ENCODE data around the gene PTPRN2. TPM values are rescaled to one million over a fixed set of nuclear protein-coding genes. Genes with fewer than 3 reads are reported as not detected.

The PTPRN2 gene
- total RNA-seq, 1 donor from 2014 or later: 1.8 TPM

DNA sequence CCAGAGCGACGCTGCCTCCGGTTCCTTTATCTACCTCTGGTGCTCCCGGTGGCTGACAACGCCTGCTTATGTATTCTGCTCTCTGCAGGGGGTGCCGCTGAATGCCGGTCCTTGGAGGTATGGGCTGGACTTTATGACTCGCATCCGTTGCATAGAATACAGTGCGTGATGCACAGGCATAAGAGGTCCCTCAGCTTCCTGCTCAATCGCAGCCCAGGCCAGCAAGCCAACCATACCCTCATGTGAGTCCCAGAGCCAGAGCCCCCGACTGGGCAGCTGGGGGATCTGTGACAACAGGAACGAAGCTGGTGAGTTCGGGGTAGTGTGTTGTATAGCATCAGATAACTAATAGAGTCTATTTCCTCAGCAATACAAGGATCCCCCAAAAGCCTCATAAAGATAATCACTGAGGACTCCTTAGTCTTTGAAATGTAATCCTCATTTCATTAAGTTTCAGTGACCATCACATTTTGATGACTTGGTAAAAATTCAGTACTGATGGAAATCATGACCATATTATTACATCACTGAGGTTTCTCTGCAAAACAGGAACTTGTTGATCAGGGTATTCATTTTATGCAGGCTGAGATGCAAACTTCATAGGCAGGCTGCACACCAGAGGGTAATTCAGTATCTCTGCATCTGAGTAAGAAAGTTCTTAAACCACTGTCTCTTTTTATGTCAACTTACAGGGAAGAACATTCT, 607.8 kb downstream of the PTPRN2 start:
- ChIA-PET POLR2A (no interaction called here), CTCF (no interaction called here)
- intact Hi-C loops (cut with micrococcal nuclease): no loop called here
- Mint-ChIP-seq H3K9me3 (peaks cover 3% of the 10 kb centered on the region), H3K27me3 (no peaks in the 10 kb centered on the region), H3K36me3 (ENCODE audit: low read depth) (peaks cover 2% of the 10 kb centered on the region), H3K4me1 (no peaks in the 10 kb centered on the region), H3K27ac (no peak overlapping the region), H3K4me3 (no peak overlapping the region)
- no peak for DNase-seq
- TF ChIP-seq, protein P1, sequence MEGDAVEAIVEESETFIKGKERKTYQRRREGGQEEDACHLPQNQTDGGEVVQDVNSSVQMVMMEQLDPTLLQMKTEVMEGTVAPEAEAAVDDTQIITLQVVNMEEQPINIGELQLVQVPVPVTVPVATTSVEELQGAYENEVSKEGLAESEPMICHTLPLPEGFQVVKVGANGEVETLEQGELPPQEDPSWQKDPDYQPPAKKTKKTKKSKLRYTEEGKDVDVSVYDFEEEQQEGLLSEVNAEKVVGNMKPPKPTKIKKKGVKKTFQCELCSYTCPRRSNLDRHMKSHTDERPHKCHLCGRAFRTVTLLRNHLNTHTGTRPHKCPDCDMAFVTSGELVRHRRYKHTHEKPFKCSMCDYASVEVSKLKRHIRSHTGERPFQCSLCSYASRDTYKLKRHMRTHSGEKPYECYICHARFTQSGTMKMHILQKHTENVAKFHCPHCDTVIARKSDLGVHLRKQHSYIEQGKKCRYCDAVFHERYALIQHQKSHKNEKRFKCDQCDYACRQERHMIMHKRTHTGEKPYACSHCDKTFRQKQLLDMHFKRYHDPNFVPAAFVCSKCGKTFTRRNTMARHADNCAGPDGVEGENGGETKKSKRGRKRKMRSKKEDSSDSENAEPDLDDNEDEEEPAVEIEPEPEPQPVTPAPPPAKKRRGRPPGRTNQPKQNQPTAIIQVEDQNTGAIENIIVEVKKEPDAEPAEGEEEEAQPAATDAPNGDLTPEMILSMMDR (IDR thresholded peaks at IDR 0.05): no peak
- no peak for ATAC-seq (ENCODE audit: low read depth)

DNA sequence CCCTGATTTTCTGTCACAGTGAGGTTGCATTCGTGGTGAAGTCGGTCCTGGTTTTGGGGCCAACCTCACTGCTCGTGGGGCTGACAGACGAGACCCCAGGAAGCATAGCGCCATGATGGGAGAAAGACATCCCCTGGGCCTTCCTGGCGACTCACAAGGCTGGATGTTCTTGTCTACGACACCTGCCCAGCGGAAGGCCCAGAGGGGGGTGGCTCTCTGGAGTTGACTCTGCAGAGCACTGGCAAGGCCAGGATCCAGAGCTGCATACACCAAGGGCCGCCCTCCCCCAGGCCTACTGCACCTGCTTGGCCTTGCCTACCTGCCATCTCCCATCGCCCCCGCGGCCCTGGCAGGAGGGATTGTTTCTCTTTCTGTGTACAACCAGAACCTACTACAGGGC, 608.9 kb downstream of the PTPRN2 start:
- CTCF ChIA-PET: no interaction called here

DNA sequence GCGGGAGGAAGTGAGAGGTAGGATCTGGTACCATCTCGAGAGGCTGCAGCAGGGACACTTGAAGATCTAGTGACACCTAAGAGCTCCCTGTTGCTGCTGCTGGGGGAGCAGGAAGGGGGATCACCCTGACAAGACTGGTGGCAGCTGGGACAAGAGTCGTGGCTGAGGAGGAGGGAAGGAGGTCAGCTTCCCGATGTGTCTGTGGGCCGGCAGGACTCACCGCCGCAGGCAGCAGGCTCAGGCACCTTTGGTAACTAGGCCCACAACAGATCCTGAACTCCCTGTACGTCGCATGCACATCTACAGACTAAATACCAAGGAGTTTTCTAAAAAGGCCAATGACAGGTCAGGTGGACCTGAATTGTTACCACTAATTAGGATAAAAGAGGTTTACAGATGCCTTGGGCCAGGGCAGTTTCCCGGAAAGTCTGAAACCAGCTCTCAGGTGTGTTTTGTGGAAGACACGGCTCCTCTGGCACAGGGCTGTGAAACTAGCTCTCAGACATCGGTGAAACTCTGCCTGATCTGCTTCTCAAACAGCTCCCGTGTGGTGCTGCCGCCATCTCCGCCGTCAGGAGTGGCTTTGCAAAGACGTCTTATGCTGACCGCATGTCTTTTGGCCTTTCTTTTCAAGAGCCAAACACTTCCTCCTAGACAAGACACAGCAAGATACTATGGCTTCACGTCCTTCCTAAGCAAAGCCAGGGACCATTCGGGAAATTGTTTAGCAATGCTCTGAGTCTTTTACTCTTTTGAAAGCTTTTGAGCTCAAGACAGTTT, 609.7 kb downstream of the PTPRN2 start:
- ChIA-PET POLR2A (no interaction called here), CTCF (no interaction called here)
- intact Hi-C loops (cut with micrococcal nuclease): no loop called here
- H3K4me1 Mint-ChIP-seq: no peaks in the 10 kb centered on the region
- H3K36me3 Mint-ChIP-seq (ENCODE audit: low read depth): peaks cover 2% of the 10 kb centered on the region
- H3K27me3 Mint-ChIP-seq: no peaks in the 10 kb centered on the region
- H3K27ac Mint-ChIP-seq: no peak overlapping the region
- DNase-seq: no peak
- no peak overlapping the region for H3K4me3 Mint-ChIP-seq
- TF ChIP-seq, protein P1 (IDR thresholded peaks at IDR 0.05): no peak
- peaks cover 9% of the 10 kb centered on the region for H3K9me3 Mint-ChIP-seq
- ATAC-seq (ENCODE audit: low read depth): no peak

More for the DNA sequence above, 608.9 kb downstream of the PTPRN2 start:
- DNase-seq (no peak), ATAC-seq (ENCODE audit: low read depth) (no peak)
- Mint-ChIP-seq H3K9me3 (peaks cover 5% of the 10 kb centered on the region), H3K4me1 (no peaks in the 10 kb centered on the region), H3K27ac (no peak overlapping the region), H3K27me3 (no peaks in the 10 kb centered on the region), H3K36me3 (ENCODE audit: low read depth) (peaks cover 2% of the 10 kb centered on the region), H3K4me3 (no peak overlapping the region)
- intact Hi-C loops (cut with micrococcal nuclease): no loop called here
- TF ChIP-seq, protein P1 (IDR thresholded peaks at IDR 0.05): no peak
- POLR2A ChIA-PET: no interaction called here

DNA sequence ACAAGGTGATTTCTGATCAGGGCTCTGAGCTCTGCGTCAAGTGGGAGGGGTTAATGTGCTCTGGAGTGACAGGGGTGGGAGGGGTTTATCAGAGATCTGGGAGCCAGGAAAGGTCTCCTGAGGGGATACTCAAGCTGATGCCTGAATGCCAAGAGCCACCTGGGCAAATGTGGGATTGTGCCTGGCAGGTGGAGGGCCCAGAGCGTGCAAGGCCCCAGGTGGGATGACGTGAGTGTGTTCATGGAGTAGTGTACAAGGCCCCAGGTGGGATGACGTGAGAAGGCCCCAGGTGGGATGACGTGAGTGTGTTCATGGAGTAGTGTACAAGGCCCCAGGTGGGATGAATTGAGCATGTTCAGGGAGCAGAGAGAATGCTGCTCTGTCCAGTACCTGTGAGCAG, 610.3 kb downstream of the PTPRN2 start:
- H3K9me3 Mint-ChIP-seq: peaks cover 10% of the 10 kb centered on the region
- ATAC-seq (ENCODE audit: low read depth): no peak
- no peaks in the 10 kb centered on the region for H3K27me3 Mint-ChIP-seq
- TF ChIP-seq, protein P1 (IDR thresholded peaks at IDR 0.05): no peak
- intact Hi-C loops (cut with micrococcal nuclease): no loop called here
- no peak for DNase-seq
- peaks cover 2% of the 10 kb centered on the region for H3K36me3 Mint-ChIP-seq (ENCODE audit: low read depth)
- H3K27ac Mint-ChIP-seq: no peak overlapping the region
- ChIA-PET CTCF (no interaction called here), POLR2A (no interaction called here)
- no peaks in the 10 kb centered on the region for H3K4me1 Mint-ChIP-seq
- H3K4me3 Mint-ChIP-seq: no peak overlapping the region

DNA sequence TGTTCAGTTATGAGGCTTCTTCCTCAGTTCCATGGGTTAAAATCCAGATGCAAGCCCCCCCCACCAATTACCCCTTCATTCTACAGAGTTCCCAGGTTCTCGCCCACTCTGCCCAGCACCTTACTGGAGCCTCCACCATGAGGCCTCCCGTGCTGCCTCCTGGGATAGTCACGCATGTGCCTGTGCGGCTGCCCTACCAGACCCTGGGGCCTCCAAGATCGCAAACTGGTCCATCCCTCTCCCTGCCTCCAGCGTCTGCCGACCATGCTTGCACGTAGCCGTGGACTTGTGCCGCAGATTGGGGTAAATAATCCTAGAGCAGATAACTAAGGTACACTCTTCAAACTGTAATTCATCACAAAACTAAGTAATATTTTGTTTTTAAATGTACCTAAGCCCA, 611.2 kb downstream of the PTPRN2 start:
- Mint-ChIP-seq H3K4me3 (no peak overlapping the region), H3K4me1 (no peaks in the 10 kb centered on the region), H3K36me3 (ENCODE audit: low read depth) (peaks cover 2% of the 10 kb centered on the region), H3K27ac (no peak overlapping the region), H3K27me3 (no peaks in the 10 kb centered on the region), H3K9me3 (peaks cover 10% of the 10 kb centered on the region)
- intact Hi-C loops (cut with micrococcal nuclease): no loop called here
- TF ChIP-seq, protein P1 (IDR thresholded peaks at IDR 0.05): no peak
- DNase-seq: no peak
- ATAC-seq (ENCODE audit: low read depth): no peak
- ChIA-PET POLR2A (no interaction called here), CTCF (no interaction called here)
